ENCODE measurements around the gene ANXA8L1.
"Not testable (repeated sequence)": the region's sequence is repeated elsewhere in the genome, so short reads cannot be mapped to it uniquely, and the experiment has no call there.

ANXA8L1 gene

DNA sequence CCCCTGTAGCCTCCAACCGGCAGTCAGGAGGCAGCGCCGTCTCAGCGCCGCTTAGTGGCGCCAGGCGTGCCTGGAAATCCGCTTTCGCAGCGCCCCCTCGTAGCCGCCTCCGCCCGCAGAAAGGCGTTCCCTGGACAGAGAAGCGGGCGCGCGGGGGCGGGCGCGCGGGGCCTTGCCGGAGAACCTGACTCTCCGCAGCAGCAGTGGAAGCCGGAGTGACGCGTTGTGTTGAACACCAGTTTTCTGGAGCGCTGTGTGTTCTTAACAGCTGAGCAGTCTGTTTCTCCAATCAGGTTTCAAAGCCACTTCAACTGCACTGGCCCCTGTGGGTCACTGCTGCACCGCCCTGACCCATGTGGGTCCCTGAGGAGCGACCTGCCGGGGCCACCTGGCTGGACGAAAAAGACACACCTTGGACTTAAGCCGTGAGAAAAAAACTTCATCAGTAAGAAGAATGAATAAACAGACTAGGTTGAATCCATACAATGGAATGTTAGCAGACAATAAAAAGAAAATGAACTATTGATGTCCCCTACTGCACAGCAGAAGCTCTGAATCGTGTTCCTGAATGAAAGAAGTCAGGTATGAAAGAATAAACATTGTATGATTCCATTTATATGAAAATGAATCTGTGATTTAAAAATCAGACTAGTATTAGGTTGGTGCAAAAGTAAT is 22.8 kb downstream of the ANXA8L1 start:
- not testable (repeated sequence) for DNase-seq

DNA sequence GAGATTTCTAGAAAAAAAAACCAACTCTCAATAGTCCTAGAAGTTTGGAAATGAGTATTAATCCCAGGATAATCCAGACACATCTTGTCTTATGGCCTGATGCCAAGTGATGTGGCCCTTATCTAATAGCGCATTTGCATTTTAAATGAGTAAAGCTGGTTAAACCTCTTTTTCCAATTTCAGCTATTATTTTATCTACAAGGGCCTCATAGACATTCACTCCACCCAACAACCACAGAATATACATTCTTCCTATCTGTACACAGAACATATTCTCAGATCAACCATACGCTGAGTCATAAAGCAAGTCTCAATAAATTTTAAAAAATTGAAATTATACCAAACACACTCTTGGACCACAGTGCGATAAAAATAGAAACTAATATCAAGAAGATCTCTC is 34.0 kb downstream of the ANXA8L1 start:
- DNase-seq = not testable (repeated sequence)

DNA sequence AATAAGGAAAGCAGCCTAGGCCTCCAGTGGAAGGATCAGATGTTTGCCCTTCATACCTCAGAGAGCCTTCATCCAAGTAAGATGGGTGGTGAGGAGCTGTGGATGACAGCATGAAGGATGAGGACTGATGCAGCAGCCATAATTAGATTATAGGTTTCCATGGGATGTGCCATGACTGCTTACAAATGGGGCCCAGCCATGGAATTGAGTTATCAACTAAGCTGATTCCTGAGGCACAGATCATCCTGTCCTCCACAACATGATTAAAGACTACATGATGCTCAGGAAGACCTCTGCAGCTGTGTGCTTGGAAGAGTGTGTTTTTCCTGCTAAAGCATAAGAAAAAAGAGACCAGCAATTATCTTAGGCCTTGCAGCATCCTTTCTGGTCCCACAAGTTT is 35.5 kb downstream of the ANXA8L1 start:
- DNase-seq = not testable (repeated sequence)

DNA sequence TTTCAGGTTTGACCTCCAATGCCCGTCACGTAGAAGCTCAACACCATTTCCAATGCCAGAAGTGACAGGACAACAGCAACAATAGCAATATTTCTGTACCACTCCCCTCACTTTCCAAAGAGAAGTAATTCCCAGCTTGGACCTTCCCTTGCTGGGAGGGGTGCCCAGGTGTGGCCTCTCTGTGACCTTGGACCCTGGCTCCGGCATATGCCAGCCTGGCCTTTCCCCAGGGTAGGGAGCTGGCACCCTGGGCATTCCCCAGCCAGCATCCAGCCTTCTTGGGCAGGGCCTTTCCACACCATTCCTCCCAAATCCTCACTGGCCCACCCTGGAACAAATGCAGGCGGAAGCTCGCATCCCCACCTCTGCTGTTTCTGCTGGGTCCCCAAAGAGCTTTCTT is 37.1 kb downstream of the ANXA8L1 start:
- DNase-seq = not testable (repeated sequence)

DNA sequence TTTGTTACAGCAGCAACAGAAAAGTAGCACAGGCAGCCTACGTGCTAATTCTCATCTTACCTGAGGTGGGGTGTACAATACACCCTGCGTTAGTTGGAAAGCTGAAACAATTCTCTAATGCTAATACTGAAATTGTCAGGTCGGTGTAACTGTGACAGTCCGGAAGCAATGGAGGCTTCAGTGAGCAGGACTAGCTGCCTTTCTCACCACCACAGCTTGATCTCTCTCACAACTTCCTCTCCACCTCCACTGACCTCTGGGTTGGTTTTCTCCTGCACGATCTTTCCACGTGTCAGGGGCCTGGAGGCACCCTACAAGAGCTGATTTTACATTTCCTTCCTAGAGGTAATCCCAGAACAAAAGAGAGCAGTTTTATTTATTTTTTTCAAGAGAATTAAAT is 39.7 kb downstream of the ANXA8L1 start:
- DNase-seq = not testable (repeated sequence)

DNA sequence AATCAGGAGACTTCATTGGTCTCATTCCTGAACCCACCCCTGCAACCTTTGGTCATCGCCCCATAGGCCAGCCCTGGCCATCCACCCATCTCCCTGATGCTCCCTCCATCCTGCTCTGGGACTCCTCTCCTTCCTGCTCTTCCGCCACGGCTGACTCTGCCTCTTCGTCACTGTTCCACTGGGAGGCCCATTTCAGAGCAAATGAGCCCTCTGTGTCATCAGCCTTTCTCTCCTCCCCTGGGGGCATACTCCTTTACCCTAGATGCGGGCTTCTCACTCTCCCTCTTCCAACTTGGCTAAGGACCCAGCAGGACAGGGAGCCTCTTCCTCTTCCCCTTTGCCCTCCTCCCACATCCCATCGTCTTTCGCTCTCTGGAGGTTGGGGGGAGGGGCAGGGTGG is 42.7 kb downstream of the ANXA8L1 start:
- DNase-seq = not testable (repeated sequence)

DNA sequence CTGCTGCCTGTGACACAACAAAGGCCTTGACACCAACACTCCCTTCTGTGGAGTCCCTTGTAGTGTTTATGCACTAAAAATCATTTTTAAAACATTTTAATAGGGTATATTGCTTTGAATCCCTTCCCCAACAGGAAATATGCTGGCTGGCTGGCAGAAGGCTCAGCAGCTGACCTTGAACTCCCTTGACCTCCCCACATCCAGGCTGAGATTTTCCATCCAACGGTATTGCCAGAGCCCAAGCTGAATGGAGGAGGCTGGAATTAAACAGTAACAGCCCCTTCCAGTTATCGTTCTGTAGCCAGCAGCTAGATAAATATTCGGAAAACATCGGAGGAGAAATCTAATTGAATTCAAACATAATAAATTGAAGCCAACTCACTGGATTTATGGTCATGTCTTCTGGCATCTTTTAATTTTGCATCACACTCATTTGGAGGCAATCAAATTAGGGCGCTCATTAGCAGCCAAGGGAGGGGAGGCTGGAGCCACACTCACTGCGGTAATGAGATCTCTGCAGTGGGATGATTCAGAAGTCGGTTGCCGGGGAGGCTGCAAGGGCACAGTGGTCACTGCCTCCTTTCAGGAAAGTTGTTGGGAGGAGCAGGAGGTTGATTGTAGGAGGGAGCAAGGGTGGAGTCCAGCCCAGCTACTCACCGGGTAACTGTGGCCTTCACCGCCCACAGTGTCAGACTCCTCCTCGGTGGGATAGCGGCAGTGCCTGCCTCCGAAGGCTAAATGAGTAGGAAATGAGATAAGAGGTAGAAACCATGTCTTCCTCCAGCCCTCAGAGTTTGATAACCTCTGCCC is 44.2 kb downstream of the ANXA8L1 start:
- DNase-seq = not testable (repeated sequence)

DNA sequence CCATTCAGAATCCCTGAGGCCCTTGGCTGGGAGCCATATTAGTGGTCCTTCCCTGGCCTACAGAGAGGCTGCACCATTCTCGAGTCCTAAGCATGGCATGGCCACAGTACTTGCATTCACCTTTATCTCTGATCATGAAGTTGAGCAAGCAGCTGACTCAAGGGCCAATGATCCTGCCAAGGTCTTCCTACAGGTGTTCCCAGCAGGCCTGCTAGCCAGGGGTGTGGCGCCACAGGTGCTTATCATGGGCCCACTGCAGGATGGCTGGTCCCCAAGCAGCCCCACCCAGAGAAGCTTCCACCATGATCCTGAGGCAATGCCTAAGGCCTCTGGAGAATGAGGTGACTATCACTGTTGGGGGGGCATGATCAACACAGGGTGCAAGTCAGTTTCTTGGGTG is 48.0 kb downstream of the ANXA8L1 start:
- not testable (repeated sequence) for DNase-seq

DNA sequence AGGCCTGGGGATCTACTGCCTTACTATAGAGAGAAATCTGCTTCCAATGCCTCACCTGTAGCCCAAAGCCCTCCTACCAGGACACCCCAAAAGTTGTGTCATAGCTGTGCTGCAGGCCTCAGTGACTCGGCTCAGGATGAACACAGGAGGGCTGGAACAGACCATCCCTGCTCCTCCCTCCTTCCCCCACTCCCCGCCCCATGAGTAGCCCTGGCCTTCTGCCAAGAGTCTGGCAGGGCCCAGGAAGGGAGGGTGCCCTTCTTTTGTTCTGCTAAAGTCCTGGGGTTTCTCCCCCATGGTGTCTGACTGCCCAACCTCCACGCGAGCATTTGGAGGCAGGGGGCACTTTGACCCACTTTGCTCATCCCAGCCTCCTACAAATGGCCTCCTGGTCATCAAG is 65.4 kb downstream of the ANXA8L1 start:
- DNase-seq = not testable (repeated sequence)

All from NCI-H2029 treated with DMSO at 0.1 percent for 48 hours (cell line).